Subcutaneous adipose tissue (tissue), 4 donors: Measurements from ENCODE around the gene CCN6. TPM values are rescaled to one million over a fixed set of nuclear protein-coding genes. Genes with fewer than 3 reads are reported as not detected.

Experiments
- CTCF ChIP-seq: fragments of 450-650 bp; IDR thresholded peaks from one replicate; pipeline ENCODE4 v1.5.1; 2016; ENCODE audit warnings: low read depth, mild to moderate bottlenecking, control low read depth, antibody characterized with exemption, moderate library complexity
- total RNA-seq, 4 donors: library from RNA; depleted of rRNA; stranded (reverse); fragments of >200 nt; gene quantifications; one replicate each; pipeline ENCODE4 v1.1.0, GENCODE V29; 2016

CCN6 gene
- total RNA-seq, 4 donors from 2014 or later = not detected

DNA sequence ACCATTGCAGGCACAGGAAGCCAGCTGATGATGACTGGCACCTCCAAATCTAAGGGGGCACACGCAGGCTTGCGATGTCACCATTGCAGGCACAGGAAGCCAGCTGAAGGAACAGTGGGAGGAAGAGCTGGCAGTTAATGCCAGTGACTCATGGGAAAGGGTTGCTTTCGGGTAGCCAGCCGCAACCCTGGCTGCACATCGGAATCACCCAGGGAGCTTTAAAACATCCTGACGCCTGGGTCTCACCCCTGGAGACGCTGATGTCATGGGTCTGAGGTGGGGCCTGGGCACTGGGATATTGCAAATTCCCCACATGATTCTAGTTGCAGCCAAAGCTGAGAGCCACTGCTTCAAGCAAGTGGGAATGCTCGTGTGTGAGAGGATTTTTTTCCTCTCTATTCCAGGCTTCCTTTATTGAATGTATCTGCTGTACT, 16.1 kb upstream of the CCN6 start:
- no peak for TF ChIP-seq CTCF

- no peak for TF ChIP-seq CTCF
Measured at GRCh38 chr6:112038268-112038667, 15.6 kb upstream of the CCN6 start.

- no peak for TF ChIP-seq CTCF
Measured at GRCh38 chr6:112038756-112039430, 15.0 kb upstream of the CCN6 start.

DNA sequence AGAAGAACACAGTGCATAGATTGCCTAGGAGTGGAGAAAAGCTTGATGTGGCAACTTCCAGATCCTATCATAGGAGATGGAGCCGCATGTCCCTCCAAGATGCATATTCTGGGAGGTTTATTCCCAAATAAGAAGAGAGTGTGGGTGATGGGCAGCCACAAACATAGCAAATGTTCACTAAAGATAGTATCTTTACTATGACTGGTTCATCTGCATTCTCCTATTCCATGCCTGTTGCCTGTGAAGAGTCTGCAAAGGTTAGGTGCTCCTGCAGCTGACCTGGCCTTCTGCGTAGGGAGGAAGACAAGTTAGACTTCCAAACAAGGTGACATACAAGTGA, 14.5 kb upstream of the CCN6 start:
- TF ChIP-seq CTCF = no peak

- TF ChIP-seq CTCF = no peak
Measured at GRCh38 chr6:112040956-112041355, 12.9 kb upstream of the CCN6 start.

DNA sequence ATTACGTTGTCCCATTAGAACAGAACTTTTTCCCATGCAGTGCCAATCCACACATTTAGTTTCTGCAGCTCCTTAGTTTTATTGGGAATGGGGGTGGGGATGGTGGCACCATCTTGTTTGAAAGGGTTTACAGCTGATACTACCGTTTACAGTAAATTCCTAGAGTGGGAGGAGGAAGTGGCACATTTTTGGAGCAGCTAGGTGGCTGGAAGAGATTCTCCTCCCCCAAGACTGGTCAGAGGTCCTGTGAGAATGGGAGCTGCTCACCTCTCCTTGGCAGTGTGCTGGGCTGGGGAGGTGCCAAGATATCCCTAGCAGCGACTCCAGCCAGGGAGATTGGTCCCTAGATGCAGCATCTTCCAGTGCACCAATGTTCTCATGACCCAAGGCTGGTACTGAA, 12.4 kb upstream of the CCN6 start:
- TF ChIP-seq CTCF = no peak

GRCh38 chr6:112043032-112044007, 10.6 kb upstream of the CCN6 start:
- TF ChIP-seq CTCF = no peak
